Activated CD8-positive, alpha-beta memory T cell treated with anti-CD3 and anti-CD28 coated beads for 36 hours (primary cell): ENCODE measurements around the gene LIN54. TPM values are rescaled to one million over a fixed set of nuclear protein-coding genes. Genes with fewer than 3 reads are reported as not detected.

Experiments
- total RNA-seq, 2 experiments: library from RNA; stranded (reverse); gene quantifications; one replicate each; pipeline ENCODE4 v1.2.3, GENCODE V29; 2021

Gene LIN54
- total RNA-seq, 2 experiments from 2014 or later, result 24.1 to 24.7 TPM

Other genes with a start within 250 kb of the LIN54 start
- 1 to 10 TPM; 7.0 to 7.1 TPM for gene SCD5, start 212.0 kb downstream of the LIN54 start, total RNA-seq
- 10 to 100 TPM; 84.6 to 87.2 TPM for gene SEC31A, start 119.7 kb downstream of the LIN54 start, total RNA-seq
- 1 to 10 TPM; 2.2 to 2.4 TPM for gene THAP9, start 110.1 kb downstream of the LIN54 start, total RNA-seq
- 10 to 100 TPM; 36.6 to 37.2 TPM for gene COPS4, start 24.4 kb upstream of the LIN54 start, total RNA-seq
- gene PLAC8, start 103.9 kb upstream of the LIN54 start, total RNA-seq, result 10 to 100 TPM; 14.0 to 14.5 TPM